Stimulated activated CD8-positive, alpha-beta memory T cell treated with anti-CD3 and anti-CD28 coated beads, Interleukin-4, amount 100 ng/mL, for 48 hours (primary cell): ENCODE data around the gene NDUFB11.
"Not testable (repeated sequence)": the region's sequence is repeated elsewhere in the genome, so short reads cannot be mapped to it uniquely, and the experiment has no call there.

ENCODE experiments used
- DNase-seq: peaks from one replicate; pipeline ENCODE4 v3.0.0-alpha.2; 2020

The NDUFB11 gene

DNA sequence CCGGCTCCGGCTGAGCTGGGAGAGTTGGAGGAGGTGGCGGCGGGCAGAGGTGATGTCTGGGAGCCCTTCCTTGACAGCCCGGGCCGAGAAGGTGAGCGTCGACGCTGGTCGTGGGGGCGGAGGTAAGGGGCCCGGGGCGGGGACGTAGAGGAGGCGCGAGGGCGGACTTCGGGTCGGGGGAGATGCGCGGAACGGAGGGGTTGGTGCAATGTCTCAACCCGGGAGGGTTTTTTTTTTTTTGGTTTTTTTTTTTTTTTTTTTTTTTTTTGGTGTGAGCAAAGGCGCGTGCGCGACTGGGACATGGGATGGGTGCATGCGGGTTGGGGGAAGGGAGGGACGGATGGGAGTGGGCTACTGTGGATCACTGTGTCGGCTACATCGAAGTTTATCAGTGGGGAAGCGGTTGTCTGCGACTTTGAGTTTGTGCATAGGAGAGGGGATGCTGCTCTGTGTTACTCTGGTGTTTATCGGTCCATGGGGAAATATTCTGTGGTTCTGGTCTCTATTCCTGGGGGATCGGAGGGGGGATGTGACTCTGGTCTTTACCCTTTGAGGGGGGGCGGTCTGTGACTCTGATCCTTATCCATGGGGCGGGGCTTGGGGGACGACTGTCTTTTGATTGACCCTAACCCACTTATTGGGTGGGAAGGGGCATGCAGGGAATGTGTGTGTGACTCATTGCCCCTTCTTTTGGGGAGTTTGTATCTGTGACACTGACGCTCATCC is 1.1 kb upstream of the NDUFB11 start:
- DNase-seq = no peak

- peak; percentile 40 for DNase-seq
Observed at GRCh38 chrX:47143894-47144625, 442 bp downstream of the NDUFB11 start.

- DNase-seq = no peak
Observed at GRCh38 chrX:47138171-47138570, 6.3 kb downstream of the NDUFB11 start.

GRCh38 chrX:47135650-47136049 is 8.9 kb downstream of the NDUFB11 start:
- DNase-seq = not testable (repeated sequence)

- DNase-seq = no peak
Observed at GRCh38 chrX:47133493-47133892, 11.0 kb downstream of the NDUFB11 start.

- no peak for DNase-seq
Observed at GRCh38 chrX:47129899-47130358, 14.6 kb downstream of the NDUFB11 start.

DNA sequence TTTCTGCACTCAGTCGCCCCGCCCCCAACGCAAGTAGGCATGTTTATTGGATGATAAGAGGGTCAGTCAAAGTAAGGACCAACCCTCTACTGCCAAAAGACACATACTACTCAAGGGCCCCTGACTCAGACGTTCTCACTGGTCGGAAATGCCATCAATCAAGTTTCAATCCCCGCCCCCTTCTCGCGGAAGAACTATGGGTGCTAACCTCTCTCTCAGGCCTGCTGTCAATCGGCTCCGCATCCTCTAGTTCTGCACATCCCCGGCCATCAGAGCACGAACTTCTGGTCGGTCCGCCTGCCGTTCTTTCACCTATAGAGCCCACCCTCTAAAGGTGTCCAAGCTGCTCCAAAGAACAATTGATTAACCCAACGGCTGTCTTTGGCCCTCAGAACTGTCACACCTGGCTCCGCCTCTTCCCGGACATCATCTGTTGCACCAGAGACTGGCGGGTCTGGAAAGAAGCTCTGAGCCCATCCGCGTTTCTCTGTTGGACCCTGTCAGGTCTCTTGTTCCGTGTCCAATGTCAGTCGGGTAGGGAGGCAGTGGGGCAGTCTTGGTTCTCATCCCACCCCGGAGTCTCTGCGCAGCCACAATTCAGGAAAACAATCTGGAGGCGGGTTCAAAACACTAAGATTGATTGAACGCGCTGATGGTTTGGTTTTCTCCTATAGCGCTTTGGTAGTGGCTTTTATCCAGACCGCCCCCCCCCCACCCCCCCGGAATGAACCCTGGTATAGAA is 15.2 kb downstream of the NDUFB11 start:
- peak; percentile 90 for DNase-seq

DNA sequence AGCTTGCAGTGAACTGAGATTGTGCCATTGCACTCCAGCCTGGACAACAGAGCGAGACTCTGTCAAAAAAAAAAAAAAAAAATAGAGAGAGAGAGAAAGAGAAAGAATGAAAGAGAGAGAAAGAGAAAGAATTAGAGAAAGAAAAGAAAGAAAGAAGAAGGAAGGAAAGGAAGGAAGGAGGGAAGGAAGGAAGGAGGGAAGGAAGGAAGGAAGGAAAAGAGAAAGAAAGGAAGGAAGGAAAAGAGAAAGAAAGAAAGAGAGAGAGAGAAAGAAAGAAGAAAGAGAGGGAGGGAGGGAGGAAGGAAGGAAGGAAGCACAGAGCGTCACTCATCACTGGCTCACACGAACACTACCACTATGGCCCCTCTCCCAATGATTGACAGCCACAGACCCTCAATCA is 20.0 kb downstream of the NDUFB11 start:
- DNase-seq = not testable (repeated sequence)

- DNase-seq = not testable (repeated sequence)
Observed at GRCh38 chrX:47116551-47117110, 27.9 kb downstream of the NDUFB11 start.

- DNase-seq = no peak
Observed at GRCh38 chrX:47112316-47112954, 32.1 kb downstream of the NDUFB11 start.

GRCh38 chrX:47110936-47111615 is 33.4 kb downstream of the NDUFB11 start:
- not testable (repeated sequence) for DNase-seq

DNA sequence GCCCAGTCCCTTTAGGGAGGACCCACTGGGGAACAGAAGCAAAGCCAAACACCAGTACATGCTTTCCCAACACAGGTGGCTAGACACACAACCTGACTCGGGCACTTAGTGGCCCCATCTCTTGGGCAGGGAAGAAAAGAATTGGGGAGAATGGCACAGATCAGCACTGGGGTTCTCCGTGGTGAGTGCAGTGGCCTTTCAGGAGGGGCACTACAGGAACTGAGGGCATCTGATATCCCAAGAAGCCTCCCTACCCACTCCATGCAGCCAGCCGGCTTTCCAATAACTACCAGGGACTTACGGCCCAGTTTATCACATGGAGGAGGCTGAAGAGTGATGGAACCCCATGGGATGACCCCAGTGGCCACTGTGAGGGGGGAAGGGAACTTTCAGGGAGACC is 43.3 kb downstream of the NDUFB11 start:
- no peak for DNase-seq

- no peak for DNase-seq
Observed at GRCh38 chrX:47098338-47099094, 46.0 kb downstream of the NDUFB11 start.

GRCh38 chrX:47097018-47097417 is 47.5 kb downstream of the NDUFB11 start:
- DNase-seq = no peak

- no peak for DNase-seq
Observed at GRCh38 chrX:47093860-47094259, 50.6 kb downstream of the NDUFB11 start.

- DNase-seq = no peak
Observed at GRCh38 chrX:47093248-47093647, 51.3 kb downstream of the NDUFB11 start.
